Endothelial cell (in vitro differentiated cells): ENCODE measurements around the gene ZNF319. TPM values are rescaled to one million over a fixed set of nuclear protein-coding genes. Genes with fewer than 3 reads are reported as not detected.
A peak's percentile ranks its signal among the peaks of the same experiment; 100 is the strongest.

ENCODE experiments used
- DNase-seq: peaks from one replicate; pipeline ENCODE4 v3.0.0; 2021; ENCODE audit warnings: low spot score
- H3K27ac Mint-ChIP-seq: one replicate; pipeline ENCODE4 v1.8.0; 2021; ENCODE audit warnings: mixed read lengths, inconsistent platforms; ENCODE audit not compliant: unreplicated experiment
- H3K27me3 Mint-ChIP-seq: one replicate; pipeline ENCODE4 v1.8.0; 2021; ENCODE audit warnings: mild to moderate bottlenecking, moderate library complexity, mixed read lengths, inconsistent platforms; ENCODE audit not compliant: unreplicated experiment
- H3K36me3 Mint-ChIP-seq: one replicate; pipeline ENCODE4 v1.8.0; 2021; ENCODE audit warnings: mild to moderate bottlenecking, low read depth, mixed read lengths, inconsistent platforms; ENCODE audit not compliant: unreplicated experiment
- H3K4me1 Mint-ChIP-seq: one replicate; pipeline ENCODE4 v1.8.0; 2021; ENCODE audit warnings: mild to moderate bottlenecking, mixed read lengths, inconsistent platforms; ENCODE audit not compliant: unreplicated experiment
- H3K4me3 Mint-ChIP-seq: one replicate; pipeline ENCODE4 v1.8.0; 2021; ENCODE audit warnings: mild to moderate bottlenecking, mixed read lengths, inconsistent platforms; ENCODE audit not compliant: unreplicated experiment
- H3K9me3 Mint-ChIP-seq: one replicate; pipeline ENCODE4 v1.8.0; 2021; ENCODE audit warnings: mixed read lengths, inconsistent platforms; ENCODE audit not compliant: unreplicated experiment
- total RNA-seq: library from RNA; stranded (reverse); fragmentation: NEBNext Ultra II Directional; extraction: Animal tissue kit (Norgen Biotek cat#: 25700); gene quantifications from one replicate; pipeline ENCODE4 v1.2.1, GENCODE V29; 2021; ENCODE audit not compliant: unreplicated experiment
- TF ChIP-seq, protein P1 (sequence below): fragments of 200-600 bp; sonication (generic); IDR thresholded peaks from one replicate; pipeline ENCODE4 v1.5.0; 2021; ENCODE audit warnings: antibody characterized with exemption; ENCODE audit not compliant: unreplicated experiment

ZNF319 gene
- total RNA-seq, 1 donor from 2014 or later, result 16.1 TPM

- Mint-ChIP-seq H3K27me3 (peaks cover 2% of the 10 kb centered on the region), H3K4me1 (no peaks in the 10 kb centered on the region), H3K4me3 (no peak overlapping the region), H3K9me3 (no peaks in the 10 kb centered on the region), H3K36me3 (no peaks in the 10 kb centered on the region), H3K27ac (peak overlapping the region; percentile 6)
- DNase-seq, result no peak
- TF ChIP-seq, protein P1, sequence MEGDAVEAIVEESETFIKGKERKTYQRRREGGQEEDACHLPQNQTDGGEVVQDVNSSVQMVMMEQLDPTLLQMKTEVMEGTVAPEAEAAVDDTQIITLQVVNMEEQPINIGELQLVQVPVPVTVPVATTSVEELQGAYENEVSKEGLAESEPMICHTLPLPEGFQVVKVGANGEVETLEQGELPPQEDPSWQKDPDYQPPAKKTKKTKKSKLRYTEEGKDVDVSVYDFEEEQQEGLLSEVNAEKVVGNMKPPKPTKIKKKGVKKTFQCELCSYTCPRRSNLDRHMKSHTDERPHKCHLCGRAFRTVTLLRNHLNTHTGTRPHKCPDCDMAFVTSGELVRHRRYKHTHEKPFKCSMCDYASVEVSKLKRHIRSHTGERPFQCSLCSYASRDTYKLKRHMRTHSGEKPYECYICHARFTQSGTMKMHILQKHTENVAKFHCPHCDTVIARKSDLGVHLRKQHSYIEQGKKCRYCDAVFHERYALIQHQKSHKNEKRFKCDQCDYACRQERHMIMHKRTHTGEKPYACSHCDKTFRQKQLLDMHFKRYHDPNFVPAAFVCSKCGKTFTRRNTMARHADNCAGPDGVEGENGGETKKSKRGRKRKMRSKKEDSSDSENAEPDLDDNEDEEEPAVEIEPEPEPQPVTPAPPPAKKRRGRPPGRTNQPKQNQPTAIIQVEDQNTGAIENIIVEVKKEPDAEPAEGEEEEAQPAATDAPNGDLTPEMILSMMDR, result no peak
Observed at GRCh38 chr16:57949595-57950238, 50.8 kb downstream of the ZNF319 start.

- H3K4me3 Mint-ChIP-seq, result no peak overlapping the region
- TF ChIP-seq, protein P1, result no peak
- no peaks in the 10 kb centered on the region for H3K9me3 Mint-ChIP-seq
- H3K27me3 Mint-ChIP-seq, result peaks cover 4% of the 10 kb centered on the region
- H3K27ac Mint-ChIP-seq, result no peak overlapping the region
- no peak for DNase-seq
- no peaks in the 10 kb centered on the region for H3K36me3 Mint-ChIP-seq
- no peaks in the 10 kb centered on the region for H3K4me1 Mint-ChIP-seq
Observed at GRCh38 chr16:57949013-57949412, 51.5 kb downstream of the ZNF319 start.

DNA sequence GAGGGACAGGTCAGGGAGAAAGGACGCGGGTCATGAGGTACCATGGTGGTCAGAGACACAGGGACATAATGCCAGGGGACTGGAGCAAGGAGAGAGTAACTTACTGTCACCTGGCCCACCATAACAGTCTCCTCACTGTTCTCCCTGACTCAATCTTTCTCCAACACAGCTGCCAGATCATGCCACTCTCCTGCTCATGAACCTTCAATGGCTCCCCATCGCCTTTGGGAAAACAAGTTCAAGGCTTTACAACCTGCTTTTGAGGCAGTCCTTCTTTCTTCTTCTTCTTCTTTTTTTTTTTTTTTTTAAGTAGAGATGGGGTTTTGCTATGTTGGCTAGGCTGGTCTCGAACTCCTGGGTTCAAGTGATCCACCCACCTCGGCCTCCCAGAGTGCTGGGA, 52.4 kb downstream of the ZNF319 start:
- no peaks in the 10 kb centered on the region for H3K9me3 Mint-ChIP-seq
- no peak for DNase-seq
- TF ChIP-seq, protein P1, result no peak
- H3K4me3 Mint-ChIP-seq, result no peak overlapping the region
- no peaks in the 10 kb centered on the region for H3K4me1 Mint-ChIP-seq
- no peak overlapping the region for H3K27ac Mint-ChIP-seq
- H3K27me3 Mint-ChIP-seq, result peaks cover 3% of the 10 kb centered on the region
- no peaks in the 10 kb centered on the region for H3K36me3 Mint-ChIP-seq

GRCh38 chr16:57947261-57947660, 53.2 kb downstream of the ZNF319 start:
- H3K4me1 Mint-ChIP-seq, result no peaks in the 10 kb centered on the region
- H3K4me3 Mint-ChIP-seq, result no peak overlapping the region
- H3K36me3 Mint-ChIP-seq, result no peaks in the 10 kb centered on the region
- H3K27me3 Mint-ChIP-seq, result peaks cover 3% of the 10 kb centered on the region
- DNase-seq, result no peak
- TF ChIP-seq, protein P1, result no peak
- no peaks in the 10 kb centered on the region for H3K9me3 Mint-ChIP-seq
- no peak overlapping the region for H3K27ac Mint-ChIP-seq

GRCh38 chr16:57946181-57946801, 54.2 kb downstream of the ZNF319 start:
- Mint-ChIP-seq H3K27ac (no peak overlapping the region), H3K36me3 (no peaks in the 10 kb centered on the region), H3K4me3 (no peak overlapping the region), H3K9me3 (no peaks in the 10 kb centered on the region), H3K27me3 (peaks cover 3% of the 10 kb centered on the region), H3K4me1 (no peaks in the 10 kb centered on the region)
- TF ChIP-seq, protein P1, result no peak
- no peak for DNase-seq
